ENCODE data around the gene DEFB126.

GRCh38 chr20:112396-112795, 30.0 kb upstream of the DEFB126 start:
- TF ChIP-seq TEAD4 (IDR thresholded peaks at IDR 0.05; ENCODE audit: low read length), result no peak
- TF ChIP-seq TEAD4 (CRISPR knock-in tag; IDR thresholded peaks at IDR 0.05; ENCODE audit: borderline replicate concordance), result no peak
- TF ChIP-seq, protein P1, sequence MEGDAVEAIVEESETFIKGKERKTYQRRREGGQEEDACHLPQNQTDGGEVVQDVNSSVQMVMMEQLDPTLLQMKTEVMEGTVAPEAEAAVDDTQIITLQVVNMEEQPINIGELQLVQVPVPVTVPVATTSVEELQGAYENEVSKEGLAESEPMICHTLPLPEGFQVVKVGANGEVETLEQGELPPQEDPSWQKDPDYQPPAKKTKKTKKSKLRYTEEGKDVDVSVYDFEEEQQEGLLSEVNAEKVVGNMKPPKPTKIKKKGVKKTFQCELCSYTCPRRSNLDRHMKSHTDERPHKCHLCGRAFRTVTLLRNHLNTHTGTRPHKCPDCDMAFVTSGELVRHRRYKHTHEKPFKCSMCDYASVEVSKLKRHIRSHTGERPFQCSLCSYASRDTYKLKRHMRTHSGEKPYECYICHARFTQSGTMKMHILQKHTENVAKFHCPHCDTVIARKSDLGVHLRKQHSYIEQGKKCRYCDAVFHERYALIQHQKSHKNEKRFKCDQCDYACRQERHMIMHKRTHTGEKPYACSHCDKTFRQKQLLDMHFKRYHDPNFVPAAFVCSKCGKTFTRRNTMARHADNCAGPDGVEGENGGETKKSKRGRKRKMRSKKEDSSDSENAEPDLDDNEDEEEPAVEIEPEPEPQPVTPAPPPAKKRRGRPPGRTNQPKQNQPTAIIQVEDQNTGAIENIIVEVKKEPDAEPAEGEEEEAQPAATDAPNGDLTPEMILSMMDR (IDR thresholded peaks at IDR 0.05 in 2 of 3, conservative IDR thresholded peaks at IDR 0.05 in 1 of 3; ENCODE audit: insufficient read depth in 2 of 3, low read depth in 1 of 3, low read length in 3 of 3), result no peak
- TF ChIP-seq LEF1 (IDR thresholded peaks at IDR 0.05), result no peak
- no peak for TF ChIP-seq C11orf30 (IDR thresholded peaks at IDR 0.05; ENCODE audit: low read depth)
- TF ChIP-seq KLF6 (CRISPR knock-in tag; IDR thresholded peaks at IDR 0.05; ENCODE audit: borderline replicate concordance), result no peak
- no peak for TF ChIP-seq ZFP1 (CRISPR knock-in tag; IDR thresholded peaks at IDR 0.05)
- TF ChIP-seq, protein P2, sequence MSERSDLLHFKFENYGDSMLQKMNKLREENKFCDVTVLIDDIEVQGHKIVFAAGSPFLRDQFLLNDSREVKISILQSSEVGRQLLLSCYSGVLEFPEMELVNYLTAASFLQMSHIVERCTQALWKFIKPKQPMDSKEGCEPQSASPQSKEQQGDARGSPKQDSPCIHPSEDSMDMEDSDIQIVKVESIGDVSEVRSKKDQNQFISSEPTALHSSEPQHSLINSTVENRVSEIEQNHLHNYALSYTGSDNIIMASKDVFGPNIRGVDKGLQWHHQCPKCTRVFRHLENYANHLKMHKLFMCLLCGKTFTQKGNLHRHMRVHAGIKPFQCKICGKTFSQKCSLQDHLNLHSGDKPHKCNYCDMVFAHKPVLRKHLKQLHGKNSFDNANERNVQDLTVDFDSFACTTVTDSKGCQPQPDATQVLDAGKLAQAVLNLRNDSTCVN (CRISPR knock-in tag; IDR thresholded peaks at IDR 0.05), result no peak
- no peak for TF ChIP-seq ELF2 (CRISPR knock-in tag; IDR thresholded peaks at IDR 0.05)
- no peak for TF ChIP-seq MEF2A (IDR thresholded peaks at IDR 0.05; ENCODE audit: control insufficient read depth, low read depth, low read length)
- TF ChIP-seq, protein P3, sequence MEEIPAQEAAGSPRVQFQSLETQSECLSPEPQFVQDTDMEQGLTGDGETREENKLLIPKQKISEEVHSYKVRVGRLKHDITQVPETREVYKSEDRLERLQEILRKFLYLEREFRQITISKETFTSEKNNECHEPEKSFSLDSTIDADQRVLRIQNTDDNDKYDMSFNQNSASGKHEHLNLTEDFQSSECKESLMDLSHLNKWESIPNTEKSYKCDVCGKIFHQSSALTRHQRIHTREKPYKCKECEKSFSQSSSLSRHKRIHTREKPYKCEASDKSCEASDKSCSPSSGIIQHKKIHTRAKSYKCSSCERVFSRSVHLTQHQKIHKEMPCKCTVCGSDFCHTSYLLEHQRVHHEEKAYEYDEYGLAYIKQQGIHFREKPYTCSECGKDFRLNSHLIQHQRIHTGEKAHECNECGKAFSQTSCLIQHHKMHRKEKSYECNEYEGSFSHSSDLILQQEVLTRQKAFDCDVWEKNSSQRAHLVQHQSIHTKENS (CRISPR knock-in tag; IDR thresholded peaks at IDR 0.05), result no peak
